Parathyroid adenoma (tissue), 2 donors: ENCODE measurements around the gene SLC25A51.
"Not testable (repeated sequence)": the region's sequence is repeated elsewhere in the genome, so short reads cannot be mapped to it uniquely, and the experiment has no call there.

ENCODE experiments used
- H2AFZ ChIP-seq: fragments of 300-600 bp; sonication (generic); one replicate; pipeline ENCODE4 v1.7.0; 2017; ENCODE audit warnings: antibody characterized with exemption, mild to moderate bottlenecking
- H3K27ac ChIP-seq: fragments of 300-600 bp; sonication (generic); one replicate; pipeline ENCODE4 v1.7.0; 2017
- H3K27me3 ChIP-seq: fragments of 300-600 bp; sonication (generic); one replicate; pipeline ENCODE4 v1.7.0; 2017; ENCODE audit warnings: low read length; ENCODE audit not compliant: control insufficient read depth, insufficient read depth
- H3K36me3 ChIP-seq: fragments of 300-600 bp; sonication (generic); one replicate; pipeline ENCODE4 v1.7.0; 2017; ENCODE audit warnings: low read length; ENCODE audit not compliant: control insufficient read depth, insufficient read depth
- H3K4me1 ChIP-seq: fragments of 300-600 bp; sonication (generic); one replicate; pipeline ENCODE4 v1.7.0; 2017; ENCODE audit warnings: control low read depth
- H3K4me2 ChIP-seq: fragments of 300-600 bp; sonication (generic); one replicate; pipeline ENCODE4 v1.7.0; 2017; ENCODE audit warnings: low read length
- H3K4me3 ChIP-seq: fragments of 300-600 bp; sonication (generic); one replicate; pipeline ENCODE4 v1.7.0; 2017; ENCODE audit warnings: low read depth, low read length
- H3K79me2 ChIP-seq: fragments of 300-600 bp; sonication (generic); one replicate; pipeline ENCODE4 v1.7.0; 2017; ENCODE audit warnings: control low read depth
- H3K9ac ChIP-seq: fragments of 300-600 bp; sonication (generic); one replicate; pipeline ENCODE4 v1.7.0; 2017; ENCODE audit warnings: mild to moderate bottlenecking
- H3K9me3 ChIP-seq: fragments of 300-600 bp; sonication (generic); one replicate; pipeline ENCODE4 v1.7.0; 2017; ENCODE audit warnings: low read length; ENCODE audit not compliant: control insufficient read depth
- TF ChIP-seq, protein P1 (sequence below): fragments of 300-600 bp; sonication (generic); IDR thresholded peaks from one replicate; pipeline ENCODE4 v1.7.0; 2017; ENCODE audit warnings: antibody characterized with exemption, mild to moderate bottlenecking
- donor health status: primary hyperparathyroidism.

Gene SLC25A51

DNA sequence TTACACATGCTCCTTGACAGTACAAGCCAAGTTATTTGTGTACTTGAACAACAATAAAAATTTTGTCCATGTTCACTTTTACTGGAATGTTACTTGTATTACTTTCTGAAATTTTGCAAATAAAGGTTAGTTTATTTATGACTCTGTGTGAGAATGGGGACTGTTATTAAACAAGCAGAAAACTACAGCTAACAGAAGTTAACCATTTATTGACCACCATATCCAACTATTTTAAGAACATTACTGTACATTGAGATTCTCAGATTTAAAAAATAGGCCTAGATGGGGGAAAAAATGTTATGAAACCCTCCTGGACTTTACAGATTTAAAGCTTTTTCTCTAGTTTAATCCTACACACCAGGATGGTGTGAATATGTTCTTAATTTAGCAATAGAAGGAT, 1.8 kb downstream of the SLC25A51 start:
- Histone ChIP-seq H3K9ac (no peak overlapping the region), H3K4me1 (peaks cover 4% of the 10 kb centered on the region), H3K4me2 (peak overlapping the region; percentile 81), H3K79me2 (peaks cover 3% of the 10 kb centered on the region), H3K4me3 (no peak overlapping the region), H2AFZ (no peak overlapping the region), H3K9me3 (no peaks in the 10 kb centered on the region), H3K27me3 (no peaks in the 10 kb centered on the region), H3K27ac (no peak overlapping the region), H3K36me3 (no peaks in the 10 kb centered on the region)
- TF ChIP-seq, protein P1, sequence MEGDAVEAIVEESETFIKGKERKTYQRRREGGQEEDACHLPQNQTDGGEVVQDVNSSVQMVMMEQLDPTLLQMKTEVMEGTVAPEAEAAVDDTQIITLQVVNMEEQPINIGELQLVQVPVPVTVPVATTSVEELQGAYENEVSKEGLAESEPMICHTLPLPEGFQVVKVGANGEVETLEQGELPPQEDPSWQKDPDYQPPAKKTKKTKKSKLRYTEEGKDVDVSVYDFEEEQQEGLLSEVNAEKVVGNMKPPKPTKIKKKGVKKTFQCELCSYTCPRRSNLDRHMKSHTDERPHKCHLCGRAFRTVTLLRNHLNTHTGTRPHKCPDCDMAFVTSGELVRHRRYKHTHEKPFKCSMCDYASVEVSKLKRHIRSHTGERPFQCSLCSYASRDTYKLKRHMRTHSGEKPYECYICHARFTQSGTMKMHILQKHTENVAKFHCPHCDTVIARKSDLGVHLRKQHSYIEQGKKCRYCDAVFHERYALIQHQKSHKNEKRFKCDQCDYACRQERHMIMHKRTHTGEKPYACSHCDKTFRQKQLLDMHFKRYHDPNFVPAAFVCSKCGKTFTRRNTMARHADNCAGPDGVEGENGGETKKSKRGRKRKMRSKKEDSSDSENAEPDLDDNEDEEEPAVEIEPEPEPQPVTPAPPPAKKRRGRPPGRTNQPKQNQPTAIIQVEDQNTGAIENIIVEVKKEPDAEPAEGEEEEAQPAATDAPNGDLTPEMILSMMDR: no peak

DNA sequence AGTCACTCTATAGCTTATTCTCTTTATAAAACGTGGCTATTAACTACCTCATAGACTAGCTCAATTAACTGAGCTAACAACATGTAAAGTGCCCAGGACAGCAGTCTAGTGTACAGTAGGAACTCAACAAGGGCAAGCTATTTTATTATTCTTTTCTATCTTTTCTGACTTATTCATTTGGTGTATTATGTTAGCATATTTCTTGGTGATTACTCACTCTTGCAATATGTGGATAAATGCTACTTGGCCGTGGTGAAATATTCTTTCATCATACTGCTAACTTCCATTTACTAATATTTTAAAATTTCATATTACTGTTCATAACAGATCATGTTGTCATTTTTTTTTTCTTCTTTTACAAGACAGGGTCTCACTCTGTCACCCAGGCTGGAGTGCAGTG, 4.9 kb downstream of the SLC25A51 start:
- Histone ChIP-seq H2AFZ (no peak overlapping the region), H3K4me1 (peaks cover 4% of the 10 kb centered on the region), H3K27ac (no peak overlapping the region), H3K9me3 (no peaks in the 10 kb centered on the region), H3K4me3 (no peak overlapping the region), H3K4me2 (no peak overlapping the region), H3K36me3 (no peaks in the 10 kb centered on the region), H3K9ac (no peak overlapping the region), H3K27me3 (no peaks in the 10 kb centered on the region), H3K79me2 (peaks cover 3% of the 10 kb centered on the region)
- TF ChIP-seq, protein P1: no peak

DNA sequence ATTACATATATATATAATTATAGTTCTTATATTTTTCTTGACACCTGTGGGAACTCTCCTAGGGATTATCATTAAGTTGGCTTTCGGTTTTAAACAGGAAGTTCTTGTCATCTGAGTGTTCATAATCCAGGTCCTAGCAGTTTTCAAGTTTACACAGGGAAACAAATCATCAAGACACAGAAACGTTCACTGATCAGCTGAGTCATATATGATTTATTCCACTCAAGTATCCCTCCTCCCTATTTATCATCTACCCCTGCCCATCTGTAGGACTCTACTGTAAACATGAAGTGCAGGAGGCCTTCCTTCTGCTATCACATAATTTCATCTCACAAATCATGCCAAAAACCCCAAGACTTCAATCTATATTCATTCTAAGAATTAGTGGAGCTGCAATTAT, 6.3 kb downstream of the SLC25A51 start:
- Histone ChIP-seq H3K27ac (no peak overlapping the region), H3K9me3 (no peaks in the 10 kb centered on the region), H3K9ac (no peak overlapping the region), H2AFZ (no peak overlapping the region), H3K36me3 (no peaks in the 10 kb centered on the region), H3K27me3 (no peaks in the 10 kb centered on the region), H3K4me1 (peaks cover under 1% of the 10 kb centered on the region), H3K4me2 (no peak overlapping the region), H3K4me3 (no peak overlapping the region), H3K79me2 (peaks cover 3% of the 10 kb centered on the region)
- TF ChIP-seq, protein P1: no peak

DNA sequence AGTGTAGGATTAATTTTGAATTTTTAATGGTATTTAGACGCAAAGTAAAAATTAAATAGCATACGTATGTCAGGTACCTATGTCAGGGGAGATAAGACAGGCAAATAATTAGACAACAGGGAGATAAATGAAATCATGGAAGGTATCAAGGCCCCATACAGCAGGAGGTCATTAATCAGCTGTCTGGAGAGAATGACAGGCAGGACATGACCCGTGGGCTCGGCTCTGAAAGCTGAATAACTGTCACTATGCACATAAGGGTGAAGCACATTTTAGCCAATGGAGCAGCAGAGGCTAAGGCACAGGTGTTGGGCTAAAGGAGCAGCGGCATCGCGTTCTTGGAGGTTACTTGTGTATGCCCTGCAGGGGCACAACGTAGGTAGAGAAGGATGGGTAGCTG, 11.9 kb downstream of the SLC25A51 start:
- Histone ChIP-seq H3K27me3 (no peaks in the 10 kb centered on the region), H3K4me2 (no peak overlapping the region), H2AFZ (no peak overlapping the region), H3K27ac (no peak overlapping the region), H3K79me2 (no peaks in the 10 kb centered on the region), H3K9ac (no peak overlapping the region), H3K36me3 (no peaks in the 10 kb centered on the region), H3K4me1 (no peaks in the 10 kb centered on the region), H3K9me3 (no peaks in the 10 kb centered on the region), H3K4me3 (no peak overlapping the region)
- TF ChIP-seq, protein P1: no peak

DNA sequence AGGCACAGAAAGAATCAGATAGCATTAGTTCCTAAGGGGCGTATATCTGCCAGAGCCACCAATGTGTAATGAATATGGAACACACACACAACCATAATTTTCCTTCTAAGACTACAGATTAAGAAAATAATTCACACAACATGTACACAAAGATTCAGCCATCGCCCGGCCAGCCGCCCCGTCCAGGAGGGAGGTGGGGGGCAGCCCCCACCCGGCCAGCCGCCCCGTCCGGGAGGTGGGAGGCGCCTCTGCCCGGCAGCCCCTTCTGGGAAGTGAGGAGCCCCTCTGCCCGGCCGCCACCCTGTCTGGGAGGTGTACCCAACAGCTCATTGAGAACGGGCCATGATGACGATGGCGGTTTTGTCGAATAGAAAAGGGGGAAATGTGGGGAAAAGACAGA, 12.9 kb downstream of the SLC25A51 start:
- H3K36me3 ChIP-seq: not testable (repeated sequence)

More for the DNA sequence above, 12.9 kb downstream of the SLC25A51 start:
- not testable (repeated sequence) for H3K27me3 ChIP-seq, H3K27ac ChIP-seq, H2AFZ ChIP-seq, H3K9me3 ChIP-seq, H3K9ac ChIP-seq, H3K79me2 ChIP-seq, H3K4me2 ChIP-seq, H3K4me3 ChIP-seq, H3K4me1 ChIP-seq
